GM23338 (cell line): Measurements from ENCODE around the gene SARS1. TPM values are rescaled to one million over a fixed set of nuclear protein-coding genes. Genes with fewer than 3 reads are reported as not detected.

Source experiments
- ATAC-seq: fragments of 200-7000 bp; cut with Tn5 transposase; 3 replicates; pipeline ENCODE4 v1.9.1; 2020
- DNase-seq: peaks from one replicate; pipeline ENCODE4 v3.0.0-alpha.2; 2015; ENCODE audit warnings: low spot score
- H2AFZ ChIP-seq: fragments of 200-600 bp; sonication (generic); 2 replicates; pipeline ENCODE4 v1.8.0; 2016; ENCODE audit warnings: antibody characterized with exemption, mild to moderate bottlenecking, moderate library complexity
- H3F3A ChIP-seq: fragments of 200-600 bp; sonication (generic); replicated peaks from 2 replicates; pipeline ENCODE4 v1.8.0; 2017; ENCODE audit warnings: antibody characterized with exemption, mixed run types, low read depth
- H3K27ac ChIP-seq: fragments of 200-600 bp; sonication (generic); 2 replicates; pipeline ENCODE4 v1.6.1; 2016; ENCODE audit warnings: low read depth
- H3K27me3 ChIP-seq: fragments of 200-600 bp; sonication (generic); 2 replicates; pipeline ENCODE4 v1.8.0; 2016; ENCODE audit warnings: mild to moderate bottlenecking, mixed run types, moderate library complexity; ENCODE audit not compliant: insufficient read depth
- H3K36me3 ChIP-seq: fragments of 200-600 bp; sonication (generic); 2 replicates; pipeline ENCODE4 v1.8.0; 2016; ENCODE audit warnings: mild to moderate bottlenecking; ENCODE audit not compliant: insufficient read depth
- H3K4me1 ChIP-seq: fragments of 200-600 bp; sonication (generic); 2 replicates; pipeline ENCODE4 v1.8.0; 2016; ENCODE audit warnings: mild to moderate bottlenecking, moderate library complexity; ENCODE audit not compliant: insufficient read depth
- H3K4me2 ChIP-seq: fragments of 200-600 bp; sonication (generic); 2 replicates; pipeline ENCODE4 v1.7.1; 2017; ENCODE audit warnings: mixed run types
- H3K4me3 ChIP-seq: fragments of 200-600 bp; sonication (generic); 2 replicates; pipeline ENCODE4 v1.6.1; 2016; ENCODE audit warnings: mixed run types
- H3K79me2 ChIP-seq: fragments of 200-600 bp; sonication (generic); replicated peaks from 2 replicates; pipeline ENCODE4 v1.8.0; 2017; ENCODE audit warnings: mild to moderate bottlenecking; ENCODE audit not compliant: insufficient read depth
- H3K9me2 ChIP-seq: fragments of 200-600 bp; sonication (generic); 2 replicates; pipeline ENCODE4 v1.8.0; 2017; ENCODE audit not compliant: insufficient read depth
- H4K20me1 ChIP-seq: fragments of 200-600 bp; sonication (generic); replicated peaks from 2 replicates; pipeline ENCODE4 v1.8.0; 2017; ENCODE audit warnings: mild to moderate bottlenecking; ENCODE audit not compliant: insufficient read depth
- H3K27ac Mint-ChIP-seq: 2 replicates; pipeline ENCODE4 v1.8.0; 2020; ENCODE audit warnings: inconsistent platforms, mild to moderate bottlenecking, moderate library complexity, mixed read lengths
- H3K27me3 Mint-ChIP-seq: 3 replicates; pipeline ENCODE4 v1.8.0; 2022; ENCODE audit warnings: low read depth, mild to moderate bottlenecking, moderate library complexity, mixed read lengths, inconsistent platforms; ENCODE audit not compliant: insufficient read depth, poor library complexity
- H3K36me3 Mint-ChIP-seq: 3 replicates; pipeline ENCODE4 v1.8.0; 2021; ENCODE audit warnings: low read depth, mild to moderate bottlenecking, inconsistent platforms, moderate library complexity, mixed read lengths
- H3K4me1 Mint-ChIP-seq: 3 replicates; pipeline ENCODE4 v1.8.0; 2020; ENCODE audit warnings: mild to moderate bottlenecking, inconsistent platforms, mixed read lengths
- H3K4me3 Mint-ChIP-seq: 3 replicates; pipeline ENCODE4 v1.8.0; 2021; ENCODE audit warnings: moderate library complexity, mild to moderate bottlenecking, inconsistent platforms, mixed read lengths
- H3K9me3 Mint-ChIP-seq: 3 replicates; pipeline ENCODE4 v1.8.0; 2020; ENCODE audit warnings: moderate library complexity, mild to moderate bottlenecking, inconsistent platforms, mixed read lengths
- CREB1 ChIP-seq: fragments of 250-450 bp; sonication (Bioruptor Pico); IDR thresholded peaks from 2 replicates; pipeline ENCODE4 v1.5.0; 2020; ENCODE audit warnings: low read depth, mild to moderate bottlenecking, moderate library complexity
- CTCF ChIP-seq, 2 experiments: fragments of 200-600 bp in 1 of 2; sonication (generic) in 1 of 2; conservative IDR thresholded peaks; 2 replicates each; pipeline versions ENCODE4 v1.5.1 to v1.6.1; 2016 to 2017; ENCODE audit warnings: antibody characterized with exemption in 2 of 2, low read depth in 2 of 2, mild to moderate bottlenecking in 2 of 2, moderate library complexity in 1 of 2
- ETS1 ChIP-seq: IDR thresholded peaks from 2 replicates; pipeline ENCODE4 v1.6.1; 2016; ENCODE audit warnings: antibody characterized with exemption
- EZH2 ChIP-seq: fragments of 200-600 bp; sonication (generic); IDR thresholded peaks from one replicate; pipeline ENCODE4 v1.8.0; 2017; ENCODE audit warnings: antibody characterized with exemption, mild to moderate bottlenecking, low read depth; ENCODE audit not compliant: unreplicated experiment
- EZH2phosphoT487 ChIP-seq: fragments of 200-600 bp; sonication (generic); IDR thresholded peaks from one replicate; pipeline ENCODE4 v1.8.1; 2018; ENCODE audit warnings: antibody characterized with exemption; ENCODE audit not compliant: unreplicated experiment
- NANOG ChIP-seq: IDR thresholded peaks from 2 replicates; pipeline ENCODE4 v1.6.1; 2016; ENCODE audit warnings: antibody characterized with exemption, borderline replicate concordance
- POLR2AphosphoS5 ChIP-seq: IDR thresholded peaks from 2 replicates; pipeline ENCODE4 v1.6.1; 2016; ENCODE audit warnings: antibody characterized with exemption, low read depth
- STAT1 ChIP-seq: IDR thresholded peaks from one replicate; pipeline ENCODE4 v1.6.1; 2016; ENCODE audit warnings: antibody characterized with exemption; ENCODE audit not compliant: unreplicated experiment
- ZNF462 ChIP-seq: fragments of 250-450 bp; sonication (Bioruptor Pico); IDR thresholded peaks from 2 replicates; pipeline ENCODE4 v1.5.0; 2020; ENCODE audit warnings: mild to moderate bottlenecking, moderate library complexity
- polyA plus RNA-seq: library from polyadenylated mRNA; unstranded; fragments of >200 nt; fragmentation: Nextera tagmentation; extraction: Ambion mirVana; gene quantifications from 2 replicates; pipeline ENCODE4 v1.2.1, GENCODE V29; 2016
- total RNA-seq: library from RNA; depleted of rRNA; stranded (reverse); fragments of >200 nt; shearing (Covaris generic); gene quantifications from 2 replicates; pipeline ENCODE4 v1.2.3, GENCODE V29; 2014

The SARS1 gene
- total and polyA plus RNA-seq, 2 experiments from 2014 or later: 141 to 166 TPM

- peak overlapping the region; percentile 6; the same call in 1 of the 2 replicates for H3K27ac Mint-ChIP-seq
- peak; percentile 79 for ATAC-seq
- peaks cover 12% of the 10 kb centered on the region; the same call in 1 of the 2 replicates for H3K36me3 ChIP-seq
- no peak overlapping the region for H3K4me2 ChIP-seq
- H3K4me3 ChIP-seq: no peak overlapping the region
- H3K27me3 ChIP-seq: no peaks in the 10 kb centered on the region
- H3K9me2 ChIP-seq: no peaks in the 10 kb centered on the region
- H4K20me1 ChIP-seq: peaks cover 15% of the 10 kb centered on the region
- no peak overlapping the region for H2AFZ ChIP-seq
- H3K9me3 Mint-ChIP-seq: no peaks in the 10 kb centered on the region
- peaks cover 23% of the 10 kb centered on the region for H3K79me2 ChIP-seq
- peaks cover 27% of the 10 kb centered on the region for H3K4me1 ChIP-seq
- TF ChIP-seq EZH2 (no peak), ETS1 (no peak), EZH2phosphoT487 (no peak), ZNF462 (CRISPR knock-in tag) (no peak), POLR2AphosphoS5 (peak; percentile 31; the same call in 1 of the 2 replicates), CREB1 (no peak), STAT1 (no peak), NANOG (no peak), CTCF (conservative IDR thresholded peaks at IDR 0.05; ENCODE audit: low read depth in 2 of 2) (peak; percentile 84 to 99)
- H3K4me3 Mint-ChIP-seq: no peak overlapping the region
- peaks cover 40% of the 10 kb centered on the region for H3K36me3 Mint-ChIP-seq
- H3K4me1 Mint-ChIP-seq: peaks cover 40% of the 10 kb centered on the region
- peak overlapping the region; percentile 87 for H3K27ac ChIP-seq
- peaks cover 20% of the 10 kb centered on the region for H3F3A ChIP-seq
- DNase-seq: peak; percentile 89
- H3K27me3 Mint-ChIP-seq: peaks cover 11% of the 10 kb centered on the region
These were observed 63.9 kb downstream of the SARS1 start for GRCh38 chr1:109277434-109278204.
